SK-N-SH (cell line): ENCODE measurements around the gene OMP. TPM values are rescaled to one million over a fixed set of nuclear protein-coding genes. Genes with fewer than 3 reads are reported as not detected.

Source experiments
- CTCF ChIA-PET: fragments of 300-600, 350-600 bp; formaldehyde crosslinking; extraction: SDS; loops from one replicate; lab custom pipeline; 2021; lab: Yijun Ruan, JAX
- POLR2A ChIA-PET: fragments of 350-600 bp; sonication (Branson Sonifier 250); formaldehyde crosslinking; extraction: SDS; loops from one replicate; lab custom pipeline; 2020; ENCODE audit warnings: antibody characterized with exemption, inconsistent platforms; lab: Yijun Ruan, JAX
- DNase-seq: peaks from one replicate; pipeline ENCODE4 v3.0.0; 2012
- H2AFZ ChIP-seq: fragments of 200-600 bp; sonication (generic); 2 replicates; pipeline ENCODE4 v1.8.1; 2016; ENCODE audit warnings: antibody characterized with exemption, mild to moderate bottlenecking, low read depth
- H3F3A ChIP-seq: fragments of 200-600 bp; sonication (generic); replicated peaks from 2 replicates; pipeline ENCODE3; 2016; ENCODE audit warnings: antibody characterized with exemption, mild to moderate bottlenecking; ENCODE audit not compliant: insufficient read depth
- H3K27ac ChIP-seq, 2 experiments: fragments of 200-500 bp in 1 of 2; fragments of 200-600 bp in 1 of 2; sonication (Bioruptor generic) in 1 of 2; sonication (generic), shearing (Covaris generic) in 1 of 2; 2 replicates each; pipeline versions ENCODE4 v1.5.1 to v1.6.1; 2014 to 2016; ENCODE audit warnings: low read depth in 2 of 2, inconsistent platforms in 1 of 2, low read length in 1 of 2, mild to moderate bottlenecking in 1 of 2, mixed read lengths in 1 of 2
- H3K27me3 ChIP-seq: fragments of 200-600 bp; sonication (generic), shearing (Covaris generic); 2 replicates; pipeline ENCODE4 v1.6.1; 2016; ENCODE audit warnings: mixed run types; ENCODE audit not compliant: insufficient read depth
- H3K36me3 ChIP-seq, 2 experiments: fragments of 200-500 bp in 1 of 2; fragments of 200-600 bp in 1 of 2; sonication (Bioruptor generic) in 1 of 2; sonication (generic) in 1 of 2; replicated peaks in 1 of 2; 2 replicates each; pipeline versions ENCODE3 to v1.5.1; 2014 to 2016; ENCODE audit warnings: low read length in 1 of 2, mild to moderate bottlenecking in 1 of 2; ENCODE audit not compliant: insufficient read depth in 2 of 2, control insufficient read depth in 1 of 2
- H3K4me1 ChIP-seq, 2 experiments: fragments of 200-500 bp in 1 of 2; fragments of 200-600 bp in 1 of 2; sonication (Bioruptor generic) in 1 of 2; sonication (generic), shearing (Covaris generic) in 1 of 2; 2 replicates each; pipeline versions ENCODE4 v1.5.1 to v1.6.1; 2014 to 2016; ENCODE audit warnings: low read depth in 1 of 2, low read length in 1 of 2, mixed run types in 1 of 2; ENCODE audit not compliant: insufficient read depth in 2 of 2, control insufficient read depth in 1 of 2
- H3K4me2 ChIP-seq: fragments of 200-600 bp; sonication (generic), shearing (Covaris generic); 2 replicates; pipeline ENCODE4 v1.6.1; 2017; ENCODE audit warnings: mixed run types
- H3K4me3 ChIP-seq, 2 experiments: fragments of 200-500 bp in 1 of 2; fragments of 200-600 bp in 1 of 2; sonication (Bioruptor generic) in 1 of 2; sonication (generic), shearing (Covaris generic) in 1 of 2; 2 replicates each; pipeline versions ENCODE4 v1.5.1 to v1.8.1; 2014 to 2016; ENCODE audit warnings: low read depth in 2 of 2, inconsistent platforms in 1 of 2, low read length in 1 of 2, mild to moderate bottlenecking in 1 of 2, mixed read lengths in 1 of 2, moderate library complexity in 1 of 2
- H3K79me2 ChIP-seq: fragments of 200-600 bp; sonication (generic); 2 replicates; pipeline ENCODE4 v1.8.1; 2017; ENCODE audit warnings: mild to moderate bottlenecking; ENCODE audit not compliant: insufficient read depth
- H3K9ac ChIP-seq: fragments of 200-600 bp; sonication (generic); 2 replicates; pipeline ENCODE4 v1.6.1; 2017; ENCODE audit warnings: mixed run types
- H3K9me2 ChIP-seq: fragments of 200-600 bp; sonication (generic); 2 replicates; pipeline ENCODE4 v1.6.1; 2017; ENCODE audit warnings: mixed run types
- H3K9me3 ChIP-seq: fragments of 200-600 bp; sonication (generic); 2 replicates; pipeline ENCODE4 v1.6.1; 2017; ENCODE audit warnings: mixed run types, mild to moderate bottlenecking, moderate library complexity
- H4K20me1 ChIP-seq: fragments of 200-600 bp; sonication (generic); 2 replicates; pipeline ENCODE4 v1.6.1; 2017; ENCODE audit warnings: mild to moderate bottlenecking, mixed run types; ENCODE audit not compliant: insufficient read depth
- CHD2 ChIP-seq: fragments of 150-350 bp; IDR thresholded peaks from 2 replicates; pipeline ENCODE4 v1.6.1; 2018; ENCODE audit warnings: low read length; ENCODE audit not compliant: partially characterized antibody
- FOSL2 ChIP-seq: IDR thresholded peaks from 2 replicates; pipeline ENCODE4 v1.4.0; 2012; ENCODE audit warnings: low read depth, mild to moderate bottlenecking, moderate library complexity, borderline replicate concordance
- GABPA ChIP-seq: IDR thresholded peaks from 2 replicates; pipeline ENCODE4 v1.4.0; 2012; ENCODE audit warnings: low read depth, mild to moderate bottlenecking
- GATA2 ChIP-seq: sonication (generic); formaldehyde crosslinking; IDR thresholded peaks from 2 replicates; pipeline ENCODE4 v1.5.0; 2020; ENCODE audit warnings: mild to moderate bottlenecking, missing genetic modification reagents
- JUND ChIP-seq: IDR thresholded peaks from 2 replicates; pipeline ENCODE4 v1.4.0; 2012
- MXI1 ChIP-seq: IDR thresholded peaks from 2 replicates; pipeline ENCODE4 v1.6.1; 2012; ENCODE audit warnings: mild to moderate bottlenecking, low read depth, low read length, improper control_type of control experiment
- RFX5 ChIP-seq: IDR thresholded peaks from 2 replicates; pipeline ENCODE4 v1.6.1; 2012; ENCODE audit warnings: mild to moderate bottlenecking, improper control_type of control experiment, low read length
- SIN3A ChIP-seq: IDR thresholded peaks from 2 replicates; pipeline ENCODE4 v1.6.1; 2012; ENCODE audit warnings: low read depth, mild to moderate bottlenecking, low read length, moderate library complexity, borderline replicate concordance
- TAF1 ChIP-seq: IDR thresholded peaks from 2 replicates; pipeline ENCODE4 v1.6.1; 2012; ENCODE audit warnings: low read depth, mild to moderate bottlenecking, low read length, moderate library complexity, borderline replicate concordance
- TEAD4 ChIP-seq: IDR thresholded peaks from 2 replicates; pipeline ENCODE4 v1.4.0; 2012; ENCODE audit warnings: mild to moderate bottlenecking, borderline replicate concordance; ENCODE audit not compliant: insufficient read depth
- YY1 ChIP-seq: IDR thresholded peaks from 2 replicates; pipeline ENCODE4 v1.4.0; 2012; ENCODE audit warnings: low read depth, mild to moderate bottlenecking
- WGBS: methylation state at CpG from one replicate; pipeline ENCODE4 v1.1.6; 2017; ENCODE audit warnings: low lambda C conversion rate; 5-methylcytosine and 5-hydroxymethylcytosine counted together
- polyA plus RNA-seq, 3 experiments: library from polyadenylated mRNA; depleted of rRNA; stranded (reverse); fragments of >200 nt; gene quantifications; 2 replicates each; pipeline ENCODE4 v1.2.3, GENCODE V29; 2012
- TF ChIP-seq, protein P1 (sequence below): IDR thresholded peaks from 2 replicates; pipeline ENCODE4 v1.4.0; 2012; ENCODE audit warnings: low read depth, borderline replicate concordance
- TF ChIP-seq, protein P2 (sequence below): fragments of 200-600 bp; sonication (generic); IDR thresholded peaks from 2 replicates; pipeline ENCODE4 v1.6.1; 2017; ENCODE audit warnings: antibody characterized with exemption, mild to moderate bottlenecking, moderate library complexity
- TF ChIP-seq, protein P3 (sequence below): IDR thresholded peaks from 2 replicates; pipeline ENCODE4 v1.4.0; 2012; ENCODE audit warnings: low read depth, borderline replicate concordance
- TF ChIP-seq, protein P4 (sequence below): IDR thresholded peaks from 2 replicates; pipeline ENCODE4; 2012

The OMP gene
- polyA plus RNA-seq, 1 of the 3 experiments (the other 2 are of a cell fraction), result 0.20 TPM

DNA sequence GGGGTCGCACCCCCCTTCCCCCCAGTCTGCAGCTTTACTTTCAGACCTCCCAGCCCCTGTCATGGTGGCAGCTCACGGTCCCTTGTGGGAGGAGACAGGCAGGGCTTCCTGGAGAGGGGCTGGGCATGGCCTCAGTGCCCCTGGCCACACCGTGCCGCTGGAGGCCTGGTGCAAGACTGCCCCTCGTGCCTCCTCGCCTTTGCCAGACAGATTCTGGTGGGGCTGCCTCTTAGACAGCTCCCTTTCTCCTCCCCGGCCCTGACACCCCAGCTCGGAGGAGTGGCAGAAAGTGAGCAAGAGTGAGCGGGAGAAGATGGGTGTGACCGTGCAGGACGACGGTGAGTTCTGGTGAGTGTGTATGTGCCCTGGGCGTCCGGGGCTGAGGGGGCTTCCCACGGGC is 13.3 kb downstream of the OMP start:
- Histone ChIP-seq H3K27ac (no peak overlapping the region), H3F3A (no peaks in the 10 kb centered on the region), H3K4me1 (peaks cover 0 to 7% of the 10 kb centered on the region in 2 experiments; a peak in 1 of 4 replicates), H3K4me2 (no peak overlapping the region), H3K4me3 (no peak overlapping the region), H3K36me3 (peaks cover 0 to 14% of the 10 kb centered on the region in 2 experiments), H4K20me1 (no peaks in the 10 kb centered on the region), H3K27me3 (no peaks in the 10 kb centered on the region), H3K9me2 (no peaks in the 10 kb centered on the region), H3K79me2 (0 out of 2 replicates have a peak, but pooled peaks cover 2% of the 10 kb centered on the region), H2AFZ (no peak overlapping the region), H3K9me3 (no peaks in the 10 kb centered on the region), H3K9ac (no peak overlapping the region)
- ChIA-PET POLR2A (no interaction called here), CTCF (interaction anchor here (0.8 to 11.2 kb wide), 6 partner anchors 10 to 80 kb away, joined by 3 to 111 read pairs (median 11); partner anchors contain the start of gene MYO7A)
- WGBS, result 95% methylated on average over 13 of the region's 15 CpGs
- TF ChIP-seq FOSL2 (no peak), GATA2 (no peak), CHD2 (no peak), SIN3A (no peak), MXI1 (no peak), TAF1 (no peak), JUND (no peak), YY1 (no peak), TEAD4 (no peak), RFX5 (no peak), GABPA (no peak)
- TF ChIP-seq, protein P1, sequence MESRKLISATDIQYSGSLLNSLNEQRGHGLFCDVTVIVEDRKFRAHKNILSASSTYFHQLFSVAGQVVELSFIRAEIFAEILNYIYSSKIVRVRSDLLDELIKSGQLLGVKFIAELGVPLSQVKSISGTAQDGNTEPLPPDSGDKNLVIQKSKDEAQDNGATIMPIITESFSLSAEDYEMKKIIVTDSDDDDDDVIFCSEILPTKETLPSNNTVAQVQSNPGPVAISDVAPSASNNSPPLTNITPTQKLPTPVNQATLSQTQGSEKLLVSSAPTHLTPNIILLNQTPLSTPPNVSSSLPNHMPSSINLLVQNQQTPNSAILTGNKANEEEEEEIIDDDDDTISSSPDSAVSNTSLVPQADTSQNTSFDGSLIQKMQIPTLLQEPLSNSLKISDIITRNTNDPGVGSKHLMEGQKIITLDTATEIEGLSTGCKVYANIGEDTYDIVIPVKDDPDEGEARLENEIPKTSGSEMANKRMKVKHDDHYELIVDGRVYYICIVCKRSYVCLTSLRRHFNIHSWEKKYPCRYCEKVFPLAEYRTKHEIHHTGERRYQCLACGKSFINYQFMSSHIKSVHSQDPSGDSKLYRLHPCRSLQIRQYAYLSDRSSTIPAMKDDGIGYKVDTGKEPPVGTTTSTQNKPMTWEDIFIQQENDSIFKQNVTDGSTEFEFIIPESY, result no peak
- TF ChIP-seq, protein P2, sequence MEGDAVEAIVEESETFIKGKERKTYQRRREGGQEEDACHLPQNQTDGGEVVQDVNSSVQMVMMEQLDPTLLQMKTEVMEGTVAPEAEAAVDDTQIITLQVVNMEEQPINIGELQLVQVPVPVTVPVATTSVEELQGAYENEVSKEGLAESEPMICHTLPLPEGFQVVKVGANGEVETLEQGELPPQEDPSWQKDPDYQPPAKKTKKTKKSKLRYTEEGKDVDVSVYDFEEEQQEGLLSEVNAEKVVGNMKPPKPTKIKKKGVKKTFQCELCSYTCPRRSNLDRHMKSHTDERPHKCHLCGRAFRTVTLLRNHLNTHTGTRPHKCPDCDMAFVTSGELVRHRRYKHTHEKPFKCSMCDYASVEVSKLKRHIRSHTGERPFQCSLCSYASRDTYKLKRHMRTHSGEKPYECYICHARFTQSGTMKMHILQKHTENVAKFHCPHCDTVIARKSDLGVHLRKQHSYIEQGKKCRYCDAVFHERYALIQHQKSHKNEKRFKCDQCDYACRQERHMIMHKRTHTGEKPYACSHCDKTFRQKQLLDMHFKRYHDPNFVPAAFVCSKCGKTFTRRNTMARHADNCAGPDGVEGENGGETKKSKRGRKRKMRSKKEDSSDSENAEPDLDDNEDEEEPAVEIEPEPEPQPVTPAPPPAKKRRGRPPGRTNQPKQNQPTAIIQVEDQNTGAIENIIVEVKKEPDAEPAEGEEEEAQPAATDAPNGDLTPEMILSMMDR, result no peak
- TF ChIP-seq, protein P3, sequence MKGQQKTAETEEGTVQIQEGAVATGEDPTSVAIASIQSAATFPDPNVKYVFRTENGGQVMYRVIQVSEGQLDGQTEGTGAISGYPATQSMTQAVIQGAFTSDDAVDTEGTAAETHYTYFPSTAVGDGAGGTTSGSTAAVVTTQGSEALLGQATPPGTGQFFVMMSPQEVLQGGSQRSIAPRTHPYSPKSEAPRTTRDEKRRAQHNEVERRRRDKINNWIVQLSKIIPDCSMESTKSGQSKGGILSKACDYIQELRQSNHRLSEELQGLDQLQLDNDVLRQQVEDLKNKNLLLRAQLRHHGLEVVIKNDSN, result no peak
- TF ChIP-seq, protein P4, sequence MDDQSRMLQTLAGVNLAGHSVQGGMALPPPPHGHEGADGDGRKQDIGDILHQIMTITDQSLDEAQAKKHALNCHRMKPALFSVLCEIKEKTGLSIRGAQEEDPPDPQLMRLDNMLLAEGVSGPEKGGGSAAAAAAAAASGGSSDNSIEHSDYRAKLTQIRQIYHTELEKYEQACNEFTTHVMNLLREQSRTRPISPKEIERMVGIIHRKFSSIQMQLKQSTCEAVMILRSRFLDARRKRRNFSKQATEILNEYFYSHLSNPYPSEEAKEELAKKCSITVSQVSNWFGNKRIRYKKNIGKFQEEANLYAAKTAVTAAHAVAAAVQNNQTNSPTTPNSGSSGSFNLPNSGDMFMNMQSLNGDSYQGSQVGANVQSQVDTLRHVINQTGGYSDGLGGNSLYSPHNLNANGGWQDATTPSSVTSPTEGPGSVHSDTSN, result no peak
- DNase-seq, result no peak
